Measurements from ENCODE around the gene VCX.

GRCh38 chrX:7889680-7890079, 46.7 kb downstream of the VCX start:
- no peak for TF ChIP-seq CTCF (IDR thresholded peaks at IDR 0.05)
- TF ChIP-seq POLR2A (IDR thresholded peaks at IDR 0.05): no peak

Data from ovary (tissue), 3 donors.